ENCODE data around the gene CCDC32. TPM values are rescaled to one million over a fixed set of nuclear protein-coding genes. Genes with fewer than 3 reads are reported as not detected.

CCDC32 gene
- total RNA-seq, 6 donors from 2014 or later, result 17.1 to 56.9 (median 24.1) TPM

GRCh38 chr15:40543631-40544294 lies 21.1 kb downstream of the CCDC32 start:
- no peaks in the 10 kb centered on the region for H3K9me3 ChIP-seq
- WGBS, 2 donors, result 69 to 87% methylated on average over 5 of the region's 5 CpGs
- TF ChIP-seq POLR2AphosphoS5 (IDR thresholded peaks at IDR 0.05), result no peak
- no peak for TF ChIP-seq EP300 (IDR thresholded peaks at IDR 0.05)
- no peak for TF ChIP-seq CTCF (IDR thresholded peaks at IDR 0.05)
- no peak for TF ChIP-seq POLR2A (IDR thresholded peaks at IDR 0.05)
- H3K27me3 ChIP-seq, result no peaks in the 10 kb centered on the region
- H3K4me3 ChIP-seq, result no peak overlapping the region
- H3K36me3 ChIP-seq, result peaks cover 0 to 11% (median 3%) of the 10 kb centered on the region in 4 donors
- DNase-seq (no peak), ATAC-seq (ENCODE audit: low FRiP score in 2 of 2) (no peak)
- no peaks in the 10 kb centered on the region for H3K4me1 ChIP-seq
- H3K27ac ChIP-seq, result no peak overlapping the region

DNA sequence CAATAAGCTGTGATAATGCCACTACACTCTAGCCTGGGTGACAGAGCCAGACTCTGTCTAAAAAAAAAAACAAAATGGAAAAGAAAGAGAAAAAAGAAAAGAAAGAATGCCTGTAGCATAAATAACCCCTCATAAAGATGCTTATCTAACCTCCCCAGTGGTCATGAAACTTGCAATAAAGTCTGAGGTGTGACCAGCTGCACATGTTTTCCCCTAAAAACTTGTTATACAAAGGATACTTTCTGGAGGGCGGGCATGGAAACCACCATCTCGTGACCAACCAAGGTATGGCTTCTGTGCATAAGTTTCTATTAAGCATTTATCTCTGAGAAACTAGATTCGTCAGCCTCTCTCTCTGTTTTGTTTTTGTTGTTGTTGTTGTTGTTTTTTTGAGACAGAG lies 21.8 kb downstream of the CCDC32 start:
- ATAC-seq (ENCODE audit: low FRiP score in 2 of 2) (no peak), DNase-seq (no peak)
- no peak overlapping the region for H3K4me3 ChIP-seq
- peaks cover 0 to 6% (median 6%) of the 10 kb centered on the region in 4 donors for H3K36me3 ChIP-seq
- H3K4me1 ChIP-seq, result no peaks in the 10 kb centered on the region
- H3K9me3 ChIP-seq, result no peaks in the 10 kb centered on the region
- WGBS, 2 donors, result 87 to 90% methylated on average over 3 of the region's 3 CpGs
- H3K27me3 ChIP-seq, result no peaks in the 10 kb centered on the region
- TF ChIP-seq CTCF (IDR thresholded peaks at IDR 0.05), result no peak
- TF ChIP-seq POLR2AphosphoS5 (IDR thresholded peaks at IDR 0.05), result no peak
- TF ChIP-seq POLR2A (IDR thresholded peaks at IDR 0.05), result no peak
- TF ChIP-seq EP300 (IDR thresholded peaks at IDR 0.05), result no peak
- no peak overlapping the region for H3K27ac ChIP-seq

GRCh38 chr15:40538976-40539375 lies 25.9 kb downstream of the CCDC32 start:
- no peak overlapping the region for H3K4me3 ChIP-seq
- DNase-seq (no peak), ATAC-seq (ENCODE audit: low FRiP score in 2 of 2) (no peak)
- peaks cover 0 to 9% (median 2%) of the 10 kb centered on the region in 4 donors for H3K36me3 ChIP-seq
- TF ChIP-seq POLR2AphosphoS5 (IDR thresholded peaks at IDR 0.05) (no peak), CTCF (IDR thresholded peaks at IDR 0.05) (no peak), EP300 (IDR thresholded peaks at IDR 0.05) (no peak), POLR2A (IDR thresholded peaks at IDR 0.05) (no peak)
- H3K27ac ChIP-seq, result no peak overlapping the region
- no peaks in the 10 kb centered on the region for H3K4me1 ChIP-seq
- WGBS, 2 donors, result 97 to 98% methylated on average over 6 of the region's 6 CpGs
- no peaks in the 10 kb centered on the region for H3K27me3 ChIP-seq
- H3K9me3 ChIP-seq, result no peaks in the 10 kb centered on the region

- Histone ChIP-seq H3K27ac (no peak overlapping the region), H3K36me3 (peaks cover 0 to 9% (median 2%) of the 10 kb centered on the region in 4 donors), H3K4me3 (no peak overlapping the region), H3K9me3 (no peaks in the 10 kb centered on the region), H3K4me1 (no peaks in the 10 kb centered on the region), H3K27me3 (no peaks in the 10 kb centered on the region)
- ATAC-seq (ENCODE audit: low FRiP score in 2 of 2) (no peak), DNase-seq (no peak)
- WGBS, 2 donors, result 82 to 83% methylated on average over 5 of the region's 5 CpGs
- no peak for TF ChIP-seq POLR2AphosphoS5 (IDR thresholded peaks at IDR 0.05)
- TF ChIP-seq CTCF (IDR thresholded peaks at IDR 0.05), result no peak
- TF ChIP-seq EP300 (IDR thresholded peaks at IDR 0.05), result no peak
- TF ChIP-seq POLR2A (IDR thresholded peaks at IDR 0.05), result no peak
Measured at GRCh38 chr15:40536501-40536900, 28.3 kb downstream of the CCDC32 start.

- H3K36me3 ChIP-seq, result peaks cover 0 to 9% (median 2%) of the 10 kb centered on the region in 4 donors
- no peak overlapping the region for H3K27ac ChIP-seq
- DNase-seq (no peak), ATAC-seq (ENCODE audit: low FRiP score in 2 of 2) (no peak)
- no peaks in the 10 kb centered on the region for H3K9me3 ChIP-seq
- TF ChIP-seq POLR2AphosphoS5 (IDR thresholded peaks at IDR 0.05) (no peak), POLR2A (IDR thresholded peaks at IDR 0.05) (no peak), EP300 (IDR thresholded peaks at IDR 0.05) (no peak), CTCF (IDR thresholded peaks at IDR 0.05) (no peak)
- 73 to 80% methylated on average over 5 of the region's 5 CpGs for WGBS, 2 donors
- H3K27me3 ChIP-seq, result no peaks in the 10 kb centered on the region
- H3K4me3 ChIP-seq, result no peak overlapping the region
- H3K4me1 ChIP-seq, result no peaks in the 10 kb centered on the region
Measured at GRCh38 chr15:40534371-40534770, 30.5 kb downstream of the CCDC32 start.
